ENCODE data around the gene CARS1.
A peak's percentile ranks its signal among the peaks of the same experiment; 100 is the strongest.

The CARS1 gene

GRCh38 chr11:2982214-2982613, 75.0 kb downstream of the CARS1 start:
- Histone ChIP-seq H3K36me3 (ENCODE audit: control insufficient read depth, insufficient read depth, low read length) (peaks cover 19% of the 10 kb centered on the region), H3K9me3 (ENCODE audit: control insufficient read depth, low read length) (no peaks in the 10 kb centered on the region), H3K4me1 (ENCODE audit: control insufficient read depth, insufficient read depth, low read length, poor library complexity, severe bottlenecking) (peaks cover 25% of the 10 kb centered on the region), H3K27ac (ENCODE audit: insufficient read depth, low read length, poor library complexity, severe bottlenecking) (no peak overlapping the region), H3K4me3 (ENCODE audit: insufficient read depth, low read depth, low read length, poor library complexity, severe bottlenecking) (no peak overlapping the region), H3K27me3 (replicated peaks; ENCODE audit: control insufficient read depth, insufficient read depth, low read length, poor library complexity, severe bottlenecking) (no peaks in the 10 kb centered on the region)
- no peak for DNase-seq

- no peak overlapping the region for H3K27ac ChIP-seq (ENCODE audit: insufficient read depth, low read length, poor library complexity, severe bottlenecking)
- H3K36me3 ChIP-seq (ENCODE audit: control insufficient read depth, insufficient read depth, low read length): peaks cover 30% of the 10 kb centered on the region
- no peak for DNase-seq
- H3K9me3 ChIP-seq (ENCODE audit: control insufficient read depth, low read length): no peaks in the 10 kb centered on the region
- no peaks in the 10 kb centered on the region for H3K27me3 ChIP-seq (replicated peaks; ENCODE audit: control insufficient read depth, insufficient read depth, low read length, poor library complexity, severe bottlenecking)
- H3K4me1 ChIP-seq (ENCODE audit: control insufficient read depth, insufficient read depth, low read length, poor library complexity, severe bottlenecking): peaks cover 14% of the 10 kb centered on the region
- no peak overlapping the region for H3K4me3 ChIP-seq (ENCODE audit: insufficient read depth, low read depth, low read length, poor library complexity, severe bottlenecking)
Measured at GRCh38 chr11:2981130-2981529, 76.1 kb downstream of the CARS1 start.

- H3K36me3 ChIP-seq (ENCODE audit: control insufficient read depth, insufficient read depth, low read length): peaks cover 38% of the 10 kb centered on the region
- no peaks in the 10 kb centered on the region for H3K9me3 ChIP-seq (ENCODE audit: control insufficient read depth, low read length)
- H3K4me3 ChIP-seq (ENCODE audit: insufficient read depth, low read depth, low read length, poor library complexity, severe bottlenecking): no peak overlapping the region
- peaks cover 12% of the 10 kb centered on the region for H3K4me1 ChIP-seq (ENCODE audit: control insufficient read depth, insufficient read depth, low read length, poor library complexity, severe bottlenecking)
- H3K27ac ChIP-seq (ENCODE audit: insufficient read depth, low read length, poor library complexity, severe bottlenecking): no peak overlapping the region
- no peaks in the 10 kb centered on the region for H3K27me3 ChIP-seq (replicated peaks; ENCODE audit: control insufficient read depth, insufficient read depth, low read length, poor library complexity, severe bottlenecking)
- DNase-seq: no peak
Measured at GRCh38 chr11:2980168-2980840, 76.9 kb downstream of the CARS1 start.

- Histone ChIP-seq H3K4me3 (ENCODE audit: insufficient read depth, low read depth, low read length, poor library complexity, severe bottlenecking) (no peak overlapping the region), H3K36me3 (ENCODE audit: control insufficient read depth, insufficient read depth, low read length) (peaks cover 67% of the 10 kb centered on the region), H3K27ac (ENCODE audit: insufficient read depth, low read length, poor library complexity, severe bottlenecking) (no peak overlapping the region)
Measured at GRCh38 chr11:2977113-2977512, 80.1 kb downstream of the CARS1 start.

GRCh38 chr11:2976294-2977063, 80.7 kb downstream of the CARS1 start:
- Histone ChIP-seq H3K4me3 (ENCODE audit: insufficient read depth, low read depth, low read length, poor library complexity, severe bottlenecking) (no peak overlapping the region), H3K4me1 (ENCODE audit: control insufficient read depth, insufficient read depth, low read length, poor library complexity, severe bottlenecking) (peaks cover 4% of the 10 kb centered on the region), H3K27ac (ENCODE audit: insufficient read depth, low read length, poor library complexity, severe bottlenecking) (no peak overlapping the region), H3K9me3 (ENCODE audit: control insufficient read depth, low read length) (no peaks in the 10 kb centered on the region), H3K27me3 (replicated peaks; ENCODE audit: control insufficient read depth, insufficient read depth, low read length, poor library complexity, severe bottlenecking) (no peaks in the 10 kb centered on the region), H3K36me3 (ENCODE audit: control insufficient read depth, insufficient read depth, low read length) (peaks cover 74% of the 10 kb centered on the region)
- DNase-seq: no peak

More at GRCh38 chr11:2977113-2977512, 80.1 kb downstream of the CARS1 start:
- no peak for DNase-seq
- peaks cover 7% of the 10 kb centered on the region for H3K4me1 ChIP-seq (ENCODE audit: control insufficient read depth, insufficient read depth, low read length, poor library complexity, severe bottlenecking)
- no peaks in the 10 kb centered on the region for H3K9me3 ChIP-seq (ENCODE audit: control insufficient read depth, low read length)
- no peaks in the 10 kb centered on the region for H3K27me3 ChIP-seq (replicated peaks; ENCODE audit: control insufficient read depth, insufficient read depth, low read length, poor library complexity, severe bottlenecking)

GRCh38 chr11:2975594-2975993, 81.6 kb downstream of the CARS1 start:
- H3K4me3 ChIP-seq (ENCODE audit: insufficient read depth, low read depth, low read length, poor library complexity, severe bottlenecking): no peak overlapping the region
- peak in 1 of 3 donors; percentile 20 for DNase-seq
- H3K27ac ChIP-seq (ENCODE audit: insufficient read depth, low read length, poor library complexity, severe bottlenecking): no peak overlapping the region
- H3K9me3 ChIP-seq (ENCODE audit: control insufficient read depth, low read length): no peaks in the 10 kb centered on the region
- H3K4me1 ChIP-seq (ENCODE audit: control insufficient read depth, insufficient read depth, low read length, poor library complexity, severe bottlenecking): no peaks in the 10 kb centered on the region
- no peaks in the 10 kb centered on the region for H3K27me3 ChIP-seq (replicated peaks; ENCODE audit: control insufficient read depth, insufficient read depth, low read length, poor library complexity, severe bottlenecking)
- H3K36me3 ChIP-seq (ENCODE audit: control insufficient read depth, insufficient read depth, low read length): peaks cover 82% of the 10 kb centered on the region

GRCh38 chr11:2974272-2974671, 83.0 kb downstream of the CARS1 start:
- DNase-seq: no peak
- no peaks in the 10 kb centered on the region for H3K27me3 ChIP-seq (replicated peaks; ENCODE audit: control insufficient read depth, insufficient read depth, low read length, poor library complexity, severe bottlenecking)
- H3K4me1 ChIP-seq (ENCODE audit: control insufficient read depth, insufficient read depth, low read length, poor library complexity, severe bottlenecking): no peaks in the 10 kb centered on the region
- H3K27ac ChIP-seq (ENCODE audit: insufficient read depth, low read length, poor library complexity, severe bottlenecking): no peak overlapping the region
- H3K4me3 ChIP-seq (ENCODE audit: insufficient read depth, low read depth, low read length, poor library complexity, severe bottlenecking): no peak overlapping the region
- H3K9me3 ChIP-seq (ENCODE audit: control insufficient read depth, low read length): no peaks in the 10 kb centered on the region
- peaks cover 94% of the 10 kb centered on the region for H3K36me3 ChIP-seq (ENCODE audit: control insufficient read depth, insufficient read depth, low read length)

GRCh38 chr11:2968341-2968900, 88.8 kb downstream of the CARS1 start:
- H3K9me3 ChIP-seq (ENCODE audit: control insufficient read depth, low read length): no peaks in the 10 kb centered on the region
- H3K4me1 ChIP-seq (ENCODE audit: control insufficient read depth, insufficient read depth, low read length, poor library complexity, severe bottlenecking): no peaks in the 10 kb centered on the region
- no peak overlapping the region for H3K27ac ChIP-seq (ENCODE audit: insufficient read depth, low read length, poor library complexity, severe bottlenecking)
- H3K4me3 ChIP-seq (ENCODE audit: insufficient read depth, low read depth, low read length, poor library complexity, severe bottlenecking): no peak overlapping the region
- H3K27me3 ChIP-seq (replicated peaks; ENCODE audit: control insufficient read depth, insufficient read depth, low read length, poor library complexity, severe bottlenecking): no peaks in the 10 kb centered on the region
- DNase-seq: no peak
- H3K36me3 ChIP-seq (ENCODE audit: control insufficient read depth, insufficient read depth, low read length): peaks cover 96% of the 10 kb centered on the region

GRCh38 chr11:2964782-2965181, 92.4 kb downstream of the CARS1 start:
- Histone ChIP-seq H3K36me3 (ENCODE audit: control insufficient read depth, insufficient read depth, low read length) (peaks cover 89% of the 10 kb centered on the region), H3K9me3 (ENCODE audit: control insufficient read depth, low read length) (no peaks in the 10 kb centered on the region), H3K27ac (ENCODE audit: insufficient read depth, low read length, poor library complexity, severe bottlenecking) (no peak overlapping the region), H3K27me3 (replicated peaks; ENCODE audit: control insufficient read depth, insufficient read depth, low read length, poor library complexity, severe bottlenecking) (no peaks in the 10 kb centered on the region), H3K4me1 (ENCODE audit: control insufficient read depth, insufficient read depth, low read length, poor library complexity, severe bottlenecking) (no peaks in the 10 kb centered on the region), H3K4me3 (ENCODE audit: insufficient read depth, low read depth, low read length, poor library complexity, severe bottlenecking) (no peak overlapping the region)
- no peak for DNase-seq

GRCh38 chr11:2963761-2964160, 93.5 kb downstream of the CARS1 start:
- Histone ChIP-seq H3K9me3 (ENCODE audit: control insufficient read depth, low read length) (no peaks in the 10 kb centered on the region), H3K4me3 (ENCODE audit: insufficient read depth, low read depth, low read length, poor library complexity, severe bottlenecking) (no peak overlapping the region), H3K4me1 (ENCODE audit: control insufficient read depth, insufficient read depth, low read length, poor library complexity, severe bottlenecking) (no peaks in the 10 kb centered on the region), H3K27me3 (replicated peaks; ENCODE audit: control insufficient read depth, insufficient read depth, low read length, poor library complexity, severe bottlenecking) (no peaks in the 10 kb centered on the region), H3K36me3 (ENCODE audit: control insufficient read depth, insufficient read depth, low read length) (peaks cover 89% of the 10 kb centered on the region), H3K27ac (ENCODE audit: insufficient read depth, low read length, poor library complexity, severe bottlenecking) (no peak overlapping the region)
- DNase-seq: no peak

All from effector memory CD4-positive, alpha-beta T cell (primary cell).